Endodermal cell (in vitro differentiated cells): ENCODE results near the gene CTNS. TPM values are rescaled to one million over a fixed set of nuclear protein-coding genes. Genes with fewer than 3 reads are reported as not detected.

Experiments used
- DNase-seq: peaks from one replicate; pipeline ENCODE4 v3.0.0-alpha.2; 2017
- H3K27ac ChIP-seq: 2 replicates; pipeline ENCODE4 v1.5.1; 2013; ENCODE audit warnings: mild to moderate bottlenecking, low read depth, low read length, moderate library complexity
- H3K27me3 ChIP-seq: 2 replicates; pipeline ENCODE4 v1.6.1; 2013; ENCODE audit warnings: mild to moderate bottlenecking, low read length, moderate library complexity; ENCODE audit not compliant: insufficient read depth, control insufficient read depth, poor library complexity, severe bottlenecking
- H3K36me3 ChIP-seq: 2 replicates; pipeline ENCODE4 v1.7.0; 2013; ENCODE audit warnings: mild to moderate bottlenecking, low read length, moderate library complexity; ENCODE audit not compliant: control insufficient read depth, insufficient read depth
- H3K4me1 ChIP-seq: one replicate; pipeline ENCODE4 v1.7.0; 2013; ENCODE audit warnings: low read length; ENCODE audit not compliant: control insufficient read depth, insufficient read depth
- H3K4me3 ChIP-seq: 2 replicates; pipeline ENCODE4 v1.5.1; 2013; ENCODE audit warnings: mild to moderate bottlenecking, low read length, moderate library complexity
- H3K9ac ChIP-seq: 2 replicates; pipeline ENCODE4 v1.6.1; 2013; ENCODE audit warnings: mild to moderate bottlenecking, low read length, moderate library complexity; ENCODE audit not compliant: poor library complexity, severe bottlenecking; ENCODE audit errors: extremely low read depth
- H3K9me3 ChIP-seq: 2 replicates; pipeline ENCODE4 v1.6.1; 2013; ENCODE audit warnings: mild to moderate bottlenecking, low read length, moderate library complexity; ENCODE audit not compliant: control insufficient read depth
- H3K27ac Mint-ChIP-seq: 2 replicates; pipeline ENCODE4 v1.8.0; 2020; ENCODE audit warnings: mixed read lengths
- H3K27me3 Mint-ChIP-seq: 2 replicates; pipeline ENCODE4 v1.8.0; 2021; ENCODE audit warnings: mild to moderate bottlenecking, mixed read lengths; ENCODE audit not compliant: insufficient read depth
- H3K36me3 Mint-ChIP-seq: 2 replicates; pipeline ENCODE4 v1.8.0; 2020; ENCODE audit warnings: low read depth, mixed read lengths
- H3K4me1 Mint-ChIP-seq: 2 replicates; pipeline ENCODE4 v1.8.0; 2020; ENCODE audit warnings: mixed read lengths
- H3K4me3 Mint-ChIP-seq: 2 replicates; pipeline ENCODE4 v1.8.0; 2020; ENCODE audit warnings: mild to moderate bottlenecking, moderate library complexity, mixed read lengths
- H3K9me3 Mint-ChIP-seq: 2 replicates; pipeline ENCODE4 v1.8.0; 2020; ENCODE audit warnings: mild to moderate bottlenecking, mixed read lengths
- WGBS, 2 experiments: methylation state at CpG; one replicate each; pipeline versions ENCODE4 v1.1.5 to v1.1.7; 2013; ENCODE audit warnings: missing lambda C conversion rate in 2 of 2, mixed read lengths in 1 of 2; ENCODE audit not compliant: insufficient coverage in 1 of 2, insufficient read length in 1 of 2; 5-methylcytosine and 5-hydroxymethylcytosine counted together
- total RNA-seq, 2 donors: library from RNA; stranded (reverse); fragmentation: NEBNext Ultra II Directional in 1 of 2; extraction: Animal tissue kit (Norgen Biotek cat#: 25700) in 1 of 2; gene quantifications; 2 replicates in 1 of 2; 3 replicates in 1 of 2; pipeline ENCODE4 v1.2.1, GENCODE V29; 2021
- TF ChIP-seq, protein P1 (sequence below): fragments of 200-600 bp; sonication (generic); conservative IDR thresholded peaks from 2 replicates; pipeline ENCODE4 v1.5.0; 2021; ENCODE audit warnings: antibody characterized with exemption, mild to moderate bottlenecking

The CTNS gene
- total RNA-seq, 2 donors from 2014 or later = 17.2 to 18.8 TPM

DNA sequence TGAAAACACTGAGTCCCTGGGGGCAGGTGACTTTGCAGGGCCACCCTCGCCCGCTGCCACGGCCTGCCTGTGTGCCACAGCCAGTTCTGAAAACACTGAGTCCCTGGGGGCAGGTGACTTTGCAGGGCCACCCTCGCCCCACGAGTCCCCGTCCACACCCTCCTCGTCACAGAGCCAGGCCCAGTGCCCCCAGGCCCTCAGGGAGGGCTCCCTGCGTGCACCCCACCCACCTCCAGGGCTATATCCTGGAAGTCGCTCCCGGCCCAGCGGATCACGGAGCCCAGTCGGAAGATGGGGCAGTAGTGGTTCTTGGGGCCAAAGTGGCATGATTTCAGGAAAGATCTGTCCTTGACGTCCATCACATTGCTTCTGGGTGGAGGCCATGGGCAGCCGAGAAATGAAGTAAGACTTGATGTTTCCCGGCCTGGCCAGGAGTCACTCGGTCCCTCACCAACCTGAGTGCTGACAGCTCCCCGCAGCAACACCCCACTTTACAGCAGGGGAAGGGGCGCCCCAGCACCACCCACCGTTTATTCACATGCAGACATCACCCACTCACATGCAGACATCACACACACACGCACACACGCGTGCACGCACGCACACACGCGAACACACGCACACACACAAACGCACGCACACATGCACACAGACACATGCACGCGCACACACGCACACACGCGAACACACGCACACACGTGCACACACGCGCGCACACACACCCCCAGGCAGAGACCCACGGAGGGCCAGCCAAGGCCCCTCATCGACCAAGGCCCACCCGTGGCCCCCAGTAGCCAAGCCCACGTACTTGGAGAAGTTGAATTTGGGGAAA is 52.9 kb downstream of the CTNS start:
- H3K4me1 Mint-ChIP-seq = no peaks in the 10 kb centered on the region
- H3K9me3 Mint-ChIP-seq = no peaks in the 10 kb centered on the region
- H3K27ac Mint-ChIP-seq = no peak overlapping the region

DNA sequence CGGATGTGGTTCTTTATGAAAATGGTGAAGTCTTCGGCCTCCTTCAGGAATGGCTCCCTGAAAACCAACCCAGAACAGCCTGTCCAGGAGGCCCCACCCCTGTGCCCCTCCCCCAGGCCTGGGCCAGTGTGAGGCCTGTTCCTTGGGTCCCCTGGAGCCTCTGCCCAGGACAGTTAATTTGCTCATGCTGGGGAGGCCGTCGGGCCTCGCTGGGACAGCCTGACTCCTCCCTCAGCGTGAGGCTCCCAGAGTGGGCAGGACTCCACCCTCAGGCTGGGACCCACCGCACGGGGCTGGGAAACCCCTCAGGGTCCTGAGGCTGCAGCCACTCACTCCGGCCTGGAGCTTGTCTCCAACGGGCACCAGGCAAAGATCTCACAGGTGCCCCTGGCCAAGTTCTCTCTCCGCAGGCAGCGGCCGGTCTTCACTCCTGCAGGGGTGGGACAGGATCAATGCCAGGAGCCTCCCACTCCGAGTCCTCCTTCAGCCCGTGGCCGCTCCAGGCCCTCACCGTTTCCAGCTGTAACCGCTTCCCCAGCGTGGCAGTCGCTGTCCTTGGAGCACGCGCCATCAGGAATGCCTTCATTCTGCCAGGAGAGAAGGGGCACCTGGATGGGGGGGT is 53.6 kb downstream of the CTNS start:
- H3K4me1 Mint-ChIP-seq = no peaks in the 10 kb centered on the region
- WGBS, 2 experiments = 83 to 93% methylated on average over 9 to 22 of the region's 22 CpGs
- no peak overlapping the region for H3K4me3 Mint-ChIP-seq

More for the DNA sequence above, 52.9 kb downstream of the CTNS start:
- no peaks in the 10 kb centered on the region for H3K36me3 ChIP-seq
- no peaks in the 10 kb centered on the region for H3K36me3 Mint-ChIP-seq
- H3K9me3 ChIP-seq = no peaks in the 10 kb centered on the region
- H3K4me1 ChIP-seq = no peaks in the 10 kb centered on the region
- H3K4me3 ChIP-seq = no peak overlapping the region
- H3K4me3 Mint-ChIP-seq = no peak overlapping the region
- peaks cover 8% of the 10 kb centered on the region for H3K27me3 ChIP-seq
- DNase-seq = peak; percentile 51
- 96% methylated on average over 35 to 42 of the region's 44 CpGs for WGBS, 2 experiments
- H3K27ac ChIP-seq = no peak overlapping the region
- TF ChIP-seq, protein P1, sequence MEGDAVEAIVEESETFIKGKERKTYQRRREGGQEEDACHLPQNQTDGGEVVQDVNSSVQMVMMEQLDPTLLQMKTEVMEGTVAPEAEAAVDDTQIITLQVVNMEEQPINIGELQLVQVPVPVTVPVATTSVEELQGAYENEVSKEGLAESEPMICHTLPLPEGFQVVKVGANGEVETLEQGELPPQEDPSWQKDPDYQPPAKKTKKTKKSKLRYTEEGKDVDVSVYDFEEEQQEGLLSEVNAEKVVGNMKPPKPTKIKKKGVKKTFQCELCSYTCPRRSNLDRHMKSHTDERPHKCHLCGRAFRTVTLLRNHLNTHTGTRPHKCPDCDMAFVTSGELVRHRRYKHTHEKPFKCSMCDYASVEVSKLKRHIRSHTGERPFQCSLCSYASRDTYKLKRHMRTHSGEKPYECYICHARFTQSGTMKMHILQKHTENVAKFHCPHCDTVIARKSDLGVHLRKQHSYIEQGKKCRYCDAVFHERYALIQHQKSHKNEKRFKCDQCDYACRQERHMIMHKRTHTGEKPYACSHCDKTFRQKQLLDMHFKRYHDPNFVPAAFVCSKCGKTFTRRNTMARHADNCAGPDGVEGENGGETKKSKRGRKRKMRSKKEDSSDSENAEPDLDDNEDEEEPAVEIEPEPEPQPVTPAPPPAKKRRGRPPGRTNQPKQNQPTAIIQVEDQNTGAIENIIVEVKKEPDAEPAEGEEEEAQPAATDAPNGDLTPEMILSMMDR = no peak
- H3K9ac ChIP-seq = no peak overlapping the region
- peaks cover 13% of the 10 kb centered on the region for H3K27me3 Mint-ChIP-seq

DNA sequence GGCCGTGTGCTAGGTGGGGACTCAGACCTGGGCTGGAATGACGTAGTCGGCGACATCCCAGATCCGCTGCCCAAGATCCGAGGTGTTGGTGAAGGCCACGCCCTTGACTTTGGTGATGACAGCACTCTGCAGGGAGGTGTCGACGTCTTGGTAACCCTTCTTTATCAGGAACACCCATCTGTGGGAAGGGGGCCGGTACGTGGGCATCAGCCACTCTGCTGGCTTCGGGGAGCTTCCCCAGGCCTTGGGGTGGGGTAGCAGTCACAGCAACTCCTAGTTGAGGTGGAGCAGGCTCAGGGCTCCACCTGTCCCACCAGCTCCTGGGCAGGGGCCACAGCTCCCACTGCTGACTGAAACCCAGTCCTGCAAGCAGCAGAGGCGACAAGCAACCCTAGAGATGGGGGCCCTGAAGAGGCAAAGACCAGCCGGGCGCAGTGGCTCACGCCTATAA is 55.1 kb downstream of the CTNS start:
- no peaks in the 10 kb centered on the region for H3K36me3 Mint-ChIP-seq

More for the DNA sequence above, 53.6 kb downstream of the CTNS start:
- H3K9me3 ChIP-seq = no peaks in the 10 kb centered on the region
- Mint-ChIP-seq H3K36me3 (no peaks in the 10 kb centered on the region), H3K9me3 (no peaks in the 10 kb centered on the region), H3K27ac (no peak overlapping the region), H3K27me3 (peaks cover 20% of the 10 kb centered on the region)
- H3K27ac ChIP-seq = no peak overlapping the region
- no peak overlapping the region for H3K9ac ChIP-seq
- no peak overlapping the region for H3K4me3 ChIP-seq
- peaks cover 15% of the 10 kb centered on the region for H3K27me3 ChIP-seq
- TF ChIP-seq, protein P1 = no peak
- H3K4me1 ChIP-seq = no peaks in the 10 kb centered on the region
- no peaks in the 10 kb centered on the region for H3K36me3 ChIP-seq
- DNase-seq = peak; percentile 71

More for the DNA sequence above, 55.1 kb downstream of the CTNS start:
- H3K4me3 Mint-ChIP-seq = no peak overlapping the region
- H3K4me1 Mint-ChIP-seq = no peaks in the 10 kb centered on the region
- 87 to 89% methylated on average over 8 to 16 of the region's 16 CpGs for WGBS, 2 experiments
- no peaks in the 10 kb centered on the region for H3K9me3 Mint-ChIP-seq
- Histone ChIP-seq H3K9ac (no peak overlapping the region), H3K27ac (no peak overlapping the region), H3K36me3 (no peaks in the 10 kb centered on the region), H3K27me3 (peaks cover 30% of the 10 kb centered on the region), H3K4me1 (no peaks in the 10 kb centered on the region), H3K9me3 (no peaks in the 10 kb centered on the region), H3K4me3 (no peak overlapping the region)
- DNase-seq = peak; percentile 89
- no peak overlapping the region for H3K27ac Mint-ChIP-seq
- TF ChIP-seq, protein P1 = peak; percentile 56
- H3K27me3 Mint-ChIP-seq = peaks cover 33% of the 10 kb centered on the region
